CD4-positive, alpha-beta T cell treated with Interleukin-4 for 1 hour (primary cell): Measurements from ENCODE around the gene ACOX1.
"Not testable (repeated sequence)": the region's sequence is repeated elsewhere in the genome, so short reads cannot be mapped to it uniquely, and the experiment has no call there.

Source experiments
- DNase-seq, 2 donors: peaks; one replicate each; pipeline ENCODE4 v3.0.0-alpha.2; 2020 to 2022

Gene ACOX1

DNA sequence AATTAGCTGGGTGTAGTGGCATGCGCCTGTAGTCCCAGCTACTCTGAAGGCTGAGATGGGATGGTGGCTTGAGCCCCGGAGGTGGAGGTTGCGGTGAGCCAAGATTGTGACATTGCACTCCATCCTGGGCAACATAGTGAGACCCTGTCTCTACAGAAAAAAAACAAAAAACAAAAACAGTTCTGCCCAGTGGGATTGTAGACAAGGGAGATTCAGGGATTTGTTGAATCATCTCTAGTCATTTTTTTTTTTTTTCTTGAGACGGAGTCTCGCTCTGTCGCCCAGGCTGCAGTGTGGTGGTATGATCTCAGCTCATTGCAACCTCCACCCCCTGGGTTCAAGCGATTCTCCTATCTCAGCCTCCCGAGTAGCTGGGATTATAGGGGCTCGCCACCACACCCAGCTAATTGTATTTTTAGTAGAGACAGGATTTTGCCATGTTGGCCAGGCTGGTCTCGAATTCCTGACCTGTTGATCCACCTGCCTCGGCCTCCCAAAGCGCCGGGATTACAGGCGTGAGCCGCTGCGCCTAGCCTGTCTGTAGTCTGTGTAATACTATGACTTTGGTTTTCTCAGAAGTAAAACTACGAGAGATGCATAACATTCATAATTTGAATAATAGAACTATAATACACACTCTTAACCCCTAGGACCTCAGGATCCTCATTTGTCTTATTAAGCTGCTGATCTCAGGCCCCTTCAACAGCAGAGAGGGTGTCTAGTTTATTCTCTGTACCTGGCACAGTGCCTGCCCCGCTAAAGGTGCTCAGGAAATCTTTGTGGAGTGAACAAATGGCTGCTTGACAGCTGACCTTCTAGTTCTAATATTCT, 1.4 kb upstream of the ACOX1 start:
- no peak for DNase-seq

- no peak for DNase-seq
Observed at GRCh38 chr17:75979705-75980187, 780 bp upstream of the ACOX1 start.

DNA sequence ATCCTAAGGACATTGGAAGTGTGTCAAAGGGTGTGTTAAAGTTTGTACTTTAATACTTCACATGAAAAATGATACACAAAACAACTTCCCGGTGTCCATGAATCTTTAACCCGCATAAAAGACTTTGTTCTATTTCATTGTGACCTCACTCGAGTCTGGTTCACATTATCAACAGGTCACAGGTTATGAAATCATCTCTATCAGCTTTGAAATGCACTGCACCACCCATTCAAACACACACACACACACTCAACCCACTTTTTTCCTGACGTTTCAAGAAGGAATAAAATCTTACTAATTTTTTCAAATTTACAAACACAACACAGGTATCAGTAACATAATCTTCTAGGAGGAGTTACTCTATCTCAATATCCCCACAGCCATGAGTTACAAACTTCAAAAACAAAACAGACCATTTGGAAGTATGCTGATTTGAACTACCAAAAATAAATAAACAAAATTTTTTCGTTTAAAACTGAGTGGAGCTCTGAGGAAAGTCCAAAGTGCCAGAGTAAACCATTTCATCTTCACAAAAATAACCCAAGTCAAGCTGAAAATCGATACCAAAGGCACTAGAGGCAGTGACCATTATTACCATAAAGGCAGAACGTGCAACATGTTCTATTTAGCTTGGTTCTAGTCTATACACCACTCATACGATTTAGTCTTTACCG, 2.7 kb downstream of the ACOX1 start:
- no peak for DNase-seq

DNA sequence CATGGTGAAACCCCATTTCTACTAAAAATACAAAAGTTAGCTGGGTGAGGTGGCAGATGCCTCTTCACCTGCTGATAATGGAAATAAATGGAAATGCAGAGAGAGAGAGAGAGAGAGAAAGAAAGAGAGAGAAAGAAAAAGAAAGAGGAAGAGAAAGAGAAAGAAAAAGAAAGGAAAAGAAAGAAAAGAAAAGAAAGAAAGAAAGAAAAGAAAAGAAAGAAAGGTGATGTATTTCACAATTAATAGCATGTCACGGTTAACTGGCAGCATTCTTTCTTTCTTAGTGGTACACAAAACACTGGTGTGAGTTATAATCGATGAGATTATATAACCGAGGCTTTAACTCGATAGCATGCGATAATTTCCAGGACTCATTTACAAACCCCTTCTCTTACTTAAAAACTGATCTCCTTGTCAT, 3.2 kb downstream of the ACOX1 start:
- DNase-seq, result no peak

- DNase-seq, result not testable (repeated sequence)
Observed at GRCh38 chr17:75975187-75975586, 3.8 kb downstream of the ACOX1 start.

GRCh38 chr17:75970626-75971025, 8.3 kb downstream of the ACOX1 start:
- no peak for DNase-seq

DNA sequence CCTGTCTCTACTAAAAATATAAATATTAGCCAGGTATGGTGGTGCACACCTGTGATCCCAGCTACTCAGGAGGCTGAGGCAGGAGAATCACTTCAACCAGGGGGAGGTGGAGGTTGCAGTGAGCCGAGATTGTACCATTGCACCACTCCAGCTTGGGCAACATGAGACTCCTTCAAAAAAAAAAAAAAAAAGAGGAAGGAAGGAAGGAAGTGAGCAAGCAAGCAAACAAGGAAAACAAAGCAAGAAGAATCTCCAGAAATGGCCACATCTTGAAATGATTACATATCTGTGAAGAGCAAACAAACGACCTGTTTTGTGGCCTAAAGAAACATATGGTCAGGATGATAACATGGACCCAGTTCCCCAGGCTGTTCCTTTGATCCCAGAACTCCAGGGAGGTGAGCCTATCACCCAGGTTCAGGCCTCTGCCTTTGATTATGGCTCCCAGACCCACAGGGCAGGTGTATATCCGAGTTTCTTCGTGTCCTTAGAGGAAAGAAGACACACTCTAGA, 8.9 kb downstream of the ACOX1 start:
- peak in 1 of 2 donors; percentile 24 for DNase-seq

GRCh38 chr17:75969044-75969443, 9.9 kb downstream of the ACOX1 start:
- not testable (repeated sequence) for DNase-seq

GRCh38 chr17:75965468-75965867, 13.5 kb downstream of the ACOX1 start:
- no peak for DNase-seq

- no peak for DNase-seq
Observed at GRCh38 chr17:75959839-75960511, 19.0 kb downstream of the ACOX1 start.

GRCh38 chr17:75959051-75959838, 19.7 kb downstream of the ACOX1 start:
- no peak for DNase-seq

DNA sequence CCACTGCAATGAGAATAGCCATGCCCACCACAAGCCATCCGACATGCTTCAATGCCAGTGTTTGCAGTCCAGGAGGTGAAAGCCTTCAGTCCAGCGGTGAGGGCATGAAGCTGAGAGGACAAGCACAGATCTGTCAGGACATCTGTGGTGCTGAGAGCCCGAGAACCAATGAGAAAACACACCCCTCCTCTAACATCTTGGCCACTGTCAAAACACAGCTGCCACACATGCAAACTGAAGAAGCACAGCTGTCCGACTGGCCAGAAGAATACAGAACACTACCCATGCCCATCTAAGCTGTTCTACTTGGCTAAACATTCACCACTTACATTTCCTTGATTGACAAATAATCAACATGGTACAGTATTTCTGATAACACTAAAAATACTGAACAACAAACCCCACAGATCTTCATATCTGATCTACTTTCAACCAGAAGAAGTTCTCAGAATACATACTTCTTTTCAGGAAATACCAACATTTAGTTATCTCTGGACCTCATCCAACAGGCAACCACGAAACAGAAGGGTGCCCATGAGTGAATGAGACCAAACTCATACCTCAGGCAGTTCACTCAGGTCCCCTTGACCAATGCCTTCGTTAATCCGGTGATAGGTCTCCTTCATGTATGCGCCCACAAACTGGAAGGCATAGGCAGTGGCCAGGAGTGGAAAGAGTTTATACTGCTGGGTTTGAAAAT, 28.0 kb downstream of the ACOX1 start:
- DNase-seq, result no peak

GRCh38 chr17:75950421-75950820, 28.5 kb downstream of the ACOX1 start:
- no peak for DNase-seq

GRCh38 chr17:75945211-75945610, 33.8 kb downstream of the ACOX1 start:
- DNase-seq, result no peak

DNA sequence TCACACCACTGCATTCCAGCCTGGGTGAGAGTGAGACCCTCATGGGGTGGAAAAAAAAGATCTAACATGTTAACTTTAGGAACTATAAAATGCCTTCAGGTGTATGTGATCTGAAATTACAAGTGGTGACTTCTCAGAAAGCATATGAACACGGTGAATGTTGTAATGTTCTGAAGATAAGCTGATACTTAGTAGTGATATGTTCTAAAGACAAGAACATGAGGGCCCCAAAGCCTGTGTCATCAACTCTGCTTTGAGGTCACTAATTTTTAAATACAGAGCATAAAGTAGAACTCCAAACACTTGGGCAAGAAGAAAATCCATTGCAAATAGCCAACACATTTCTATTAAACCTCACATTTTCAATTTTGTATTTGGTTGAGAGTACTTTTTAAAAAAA, 35.5 kb downstream of the ACOX1 start:
- no peak for DNase-seq

DNA sequence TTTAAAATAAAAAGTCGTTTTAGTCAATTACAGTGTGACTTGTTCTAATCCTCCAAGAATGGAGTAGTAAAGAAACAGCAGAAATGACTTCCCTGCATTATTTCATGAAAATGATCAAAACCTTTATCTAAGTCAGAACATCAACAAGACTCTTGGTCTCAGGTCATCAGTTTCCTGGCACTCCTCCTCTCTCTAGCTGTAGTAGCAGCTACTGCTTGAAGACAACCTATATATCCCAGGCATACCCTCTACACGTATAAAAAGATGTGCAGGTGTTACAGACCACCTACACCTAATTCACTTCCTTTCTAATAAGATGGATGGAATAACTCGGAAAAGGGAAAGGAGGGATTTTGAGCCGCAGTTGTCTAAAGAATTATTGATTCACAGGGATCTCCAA, 36.5 kb downstream of the ACOX1 start:
- no peak for DNase-seq

DNA sequence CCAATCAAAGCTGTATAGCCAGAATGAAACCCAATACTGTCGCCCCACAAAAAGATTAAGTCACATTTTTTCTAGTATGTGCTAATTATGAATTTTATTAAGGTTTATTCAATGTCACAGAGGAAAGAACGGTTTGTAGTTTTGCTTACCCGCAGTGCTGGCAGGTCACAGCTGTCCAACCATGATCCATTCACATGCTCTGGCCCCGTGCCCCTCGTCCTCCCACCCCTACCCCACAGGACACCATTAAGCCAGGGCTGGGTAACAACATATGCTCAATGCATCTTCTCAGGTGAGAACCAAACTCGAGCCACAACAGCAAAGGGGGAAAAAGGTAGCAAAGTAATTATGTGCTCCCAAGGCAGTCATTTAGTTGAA, 37.5 kb downstream of the ACOX1 start:
- DNase-seq, result no peak

DNA sequence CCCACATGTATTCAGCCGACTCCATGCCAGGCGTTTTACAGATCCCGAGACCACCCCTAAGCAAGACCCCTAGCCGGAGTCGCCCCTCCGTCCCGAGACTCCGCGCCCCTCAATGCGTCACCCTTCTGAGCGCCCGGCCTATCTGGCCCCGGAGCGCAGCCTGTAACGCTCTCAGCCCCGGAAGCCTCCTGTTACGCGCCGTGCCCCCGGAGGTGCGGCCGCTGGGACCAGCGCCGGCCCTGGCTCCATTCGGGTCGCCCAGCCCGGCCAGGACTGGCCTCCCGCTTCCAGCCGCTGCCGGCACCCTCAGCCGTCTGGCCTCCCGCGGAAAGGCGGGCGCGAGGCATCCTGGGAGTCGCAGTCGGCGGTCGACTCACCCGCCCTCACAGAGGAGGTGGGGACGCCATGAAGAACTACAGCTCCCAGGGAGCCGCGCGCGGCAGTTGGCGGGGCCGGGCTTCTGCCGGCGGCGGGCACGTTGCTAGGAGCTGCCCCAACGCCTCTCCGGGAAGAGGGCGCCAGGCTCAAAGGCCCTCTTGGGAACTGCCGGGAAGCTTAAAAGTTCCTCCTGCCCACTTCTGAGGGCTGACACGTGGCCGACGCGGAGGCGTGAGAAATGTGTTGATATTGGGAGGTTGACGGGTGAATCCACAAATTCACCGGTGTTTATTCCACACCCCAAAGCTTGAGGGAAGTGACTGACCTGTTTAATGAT, 38.1 kb downstream of the ACOX1 start, which contains the start of gene FBF1:
Gene FBF1, minus strand, starts transcription at position 316 of the 715 bp plus-strand sequence. CDS start 2,893 bp downstream, outside the sequence.
- peak; percentile 87 to 88 for DNase-seq

GRCh38 chr17:75937652-75938051, 41.3 kb downstream of the ACOX1 start:
- DNase-seq, result no peak

- no peak for DNase-seq
Observed at GRCh38 chr17:75933808-75934207, 45.2 kb downstream of the ACOX1 start.

DNA sequence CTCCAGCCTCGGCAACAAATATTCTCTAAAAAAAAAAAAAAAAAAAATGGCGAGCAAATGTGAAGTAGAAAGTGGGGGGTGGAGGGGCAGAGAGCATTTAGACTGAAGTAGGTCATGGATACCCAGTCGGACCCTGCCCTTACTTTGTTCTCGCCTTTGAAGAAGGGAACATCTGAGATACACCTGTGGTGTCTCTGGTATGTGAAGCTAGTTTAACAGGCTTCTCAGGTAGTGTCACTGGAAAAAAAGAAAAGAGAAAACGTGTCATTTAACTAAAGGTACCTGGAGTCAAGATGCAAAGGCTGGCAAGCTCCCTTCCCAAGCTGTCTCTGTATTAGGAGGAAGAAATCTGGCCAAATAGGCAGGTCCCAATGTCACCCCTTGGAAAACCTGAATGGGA, 46.1 kb downstream of the ACOX1 start:
- DNase-seq, result no peak
